GM18526 (cell line): Measurements from ENCODE around the gene DMRTC2.

Experiments
- POLR2A ChIP-seq: IDR thresholded peaks from 3 replicates; pipeline ENCODE4 v1.6.1; 2011; ENCODE audit not compliant: insufficient read length; ENCODE audit errors: extremely low read depth

DMRTC2 gene

GRCh38 chr19:41860419-41861115, 15.7 kb downstream of the DMRTC2 start:
- TF ChIP-seq POLR2A: no peak

- no peak for TF ChIP-seq POLR2A
These were observed 16.4 kb downstream of the DMRTC2 start for GRCh38 chr19:41861116-41861768.

- no peak for TF ChIP-seq POLR2A
These were observed 17.0 kb downstream of the DMRTC2 start for GRCh38 chr19:41861846-41862245.

DNA sequence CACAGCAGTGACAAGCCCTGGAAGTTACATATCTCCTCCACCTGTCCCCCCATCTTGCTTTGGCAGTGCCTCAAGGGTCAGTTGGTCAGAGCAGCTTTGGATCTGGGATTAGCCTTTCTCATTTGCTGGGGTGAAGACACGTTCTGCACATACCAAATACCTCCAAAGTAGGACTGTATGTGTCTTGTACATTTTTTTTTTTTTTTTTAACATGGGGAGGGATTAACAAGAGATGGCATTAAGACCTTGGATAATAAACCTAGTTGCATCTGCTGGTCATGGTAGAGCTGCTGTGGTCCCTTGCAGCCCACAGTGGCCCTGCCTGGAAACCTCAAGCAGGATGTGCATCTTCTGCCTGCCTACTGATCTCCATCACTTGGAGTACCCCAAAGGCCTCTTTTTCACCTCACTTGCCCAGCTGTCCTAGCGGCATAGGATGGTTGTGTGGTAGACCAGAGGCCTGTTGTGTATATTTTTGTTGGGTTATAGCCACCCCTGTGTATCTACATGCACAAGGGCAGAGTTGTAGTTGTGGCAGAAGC, 17.7 kb downstream of the DMRTC2 start:
- no peak for TF ChIP-seq POLR2A

DNA sequence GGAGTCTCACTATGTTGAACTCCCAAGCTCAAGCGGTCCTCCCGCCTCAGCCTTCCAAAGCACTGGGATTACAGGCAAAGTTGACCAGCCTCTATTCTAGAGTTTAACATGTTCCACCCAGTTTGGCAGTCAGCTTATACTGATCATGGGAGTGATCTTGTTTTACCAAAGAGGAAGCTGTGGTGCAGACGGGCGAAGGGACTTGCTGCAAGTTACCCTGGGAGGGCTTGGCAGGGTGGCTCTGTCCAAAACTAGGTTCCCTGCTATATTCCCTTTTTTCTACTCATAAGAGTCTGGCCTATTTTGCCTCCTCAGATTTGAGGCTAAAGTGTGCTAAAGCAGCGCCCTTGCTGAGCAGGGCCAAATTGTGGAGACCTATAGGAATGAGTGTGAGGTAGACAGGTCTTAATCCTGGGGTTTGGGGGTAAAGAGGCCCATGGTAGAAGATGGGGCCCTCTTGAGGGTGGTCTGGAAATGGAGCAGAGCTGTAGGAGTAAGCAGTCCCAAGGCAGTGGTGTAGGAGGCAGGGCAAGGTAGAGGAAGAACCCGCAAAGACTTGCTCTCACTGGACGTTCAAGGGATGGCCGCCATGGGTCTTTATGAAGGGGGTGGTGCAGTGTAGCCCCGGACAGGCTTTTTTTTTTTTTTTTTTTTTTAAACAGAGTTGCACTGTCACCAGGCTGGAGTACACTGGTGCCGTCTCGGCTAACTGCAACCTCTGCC, 18.5 kb downstream of the DMRTC2 start:
- no peak for TF ChIP-seq POLR2A

GRCh38 chr19:41864374-41864773, 19.5 kb downstream of the DMRTC2 start:
- TF ChIP-seq POLR2A: no peak

DNA sequence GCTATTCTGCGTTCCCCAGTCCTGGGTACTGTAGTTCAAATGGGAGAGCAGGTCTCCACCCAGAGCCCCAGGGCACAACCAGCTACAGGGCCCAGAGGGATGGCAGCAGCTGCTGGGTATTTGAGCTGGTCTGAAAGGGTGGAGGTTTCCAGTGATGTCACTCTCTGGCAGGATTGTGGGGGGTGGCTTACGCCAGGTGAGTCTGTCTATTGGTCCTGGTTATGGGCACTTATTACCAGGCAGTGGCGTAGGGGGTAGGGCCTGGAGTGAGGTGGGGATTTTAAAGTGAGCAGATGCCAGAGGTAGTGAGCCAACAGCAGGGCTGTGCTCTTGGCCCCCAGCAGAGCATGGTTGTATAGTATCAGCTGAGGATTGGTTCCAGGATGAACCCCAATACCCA, 21.4 kb downstream of the DMRTC2 start:
- TF ChIP-seq POLR2A: no peak

- TF ChIP-seq POLR2A: no peak
These were observed 23.5 kb downstream of the DMRTC2 start for GRCh38 chr19:41868120-41868988.

DNA sequence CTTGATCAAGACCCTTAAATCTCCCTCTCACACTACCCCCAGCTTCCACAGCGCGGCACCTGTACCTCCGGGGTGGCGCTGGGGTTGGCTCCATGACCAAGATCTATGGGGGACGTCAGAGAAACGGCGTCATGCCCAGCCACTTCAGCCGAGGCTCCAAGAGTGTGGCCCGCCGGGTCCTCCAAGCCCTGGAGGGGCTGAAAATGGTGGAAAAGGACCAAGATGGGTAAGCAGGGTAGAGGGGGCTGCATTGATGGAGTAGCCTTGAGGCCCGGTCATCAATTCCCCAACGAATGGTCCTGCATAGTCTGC, 24.1 kb downstream of the DMRTC2 start:
- no peak for TF ChIP-seq POLR2A

DNA sequence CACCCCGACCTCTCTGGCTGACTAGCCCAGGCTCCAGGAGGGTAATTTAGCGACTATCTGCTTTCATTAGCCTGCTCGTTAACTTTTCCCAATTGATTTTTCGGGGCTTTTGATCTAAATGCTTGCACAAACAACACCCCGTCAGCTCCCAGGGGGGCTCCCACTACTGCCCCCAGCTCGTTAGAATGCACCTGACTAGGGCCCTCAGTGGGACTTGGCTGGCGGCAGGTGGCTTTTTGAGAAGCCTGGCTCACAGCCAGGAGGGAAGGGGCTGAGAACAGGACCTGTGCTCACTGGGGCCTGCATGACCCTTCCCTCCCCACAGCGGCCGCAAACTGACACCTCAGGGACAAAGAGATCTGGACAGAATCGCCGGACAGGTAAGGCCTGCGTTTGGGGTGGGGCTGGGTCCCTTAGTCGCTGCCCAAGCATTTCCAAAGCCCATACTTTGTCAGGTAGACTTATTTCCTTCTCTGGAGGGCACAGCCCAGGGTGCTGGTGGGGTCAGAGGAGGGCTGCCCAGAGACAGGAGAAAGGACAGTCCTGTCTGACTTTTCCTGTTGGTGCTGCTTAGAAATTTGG, 24.6 kb downstream of the DMRTC2 start:
- peak; percentile 20 for TF ChIP-seq POLR2A

- no peak for TF ChIP-seq POLR2A
These were observed 25.6 kb downstream of the DMRTC2 start for GRCh38 chr19:41870401-41870873.

- peak; percentile 46 for TF ChIP-seq POLR2A
These were observed 26.9 kb downstream of the DMRTC2 start for GRCh38 chr19:41871573-41872383.

DNA sequence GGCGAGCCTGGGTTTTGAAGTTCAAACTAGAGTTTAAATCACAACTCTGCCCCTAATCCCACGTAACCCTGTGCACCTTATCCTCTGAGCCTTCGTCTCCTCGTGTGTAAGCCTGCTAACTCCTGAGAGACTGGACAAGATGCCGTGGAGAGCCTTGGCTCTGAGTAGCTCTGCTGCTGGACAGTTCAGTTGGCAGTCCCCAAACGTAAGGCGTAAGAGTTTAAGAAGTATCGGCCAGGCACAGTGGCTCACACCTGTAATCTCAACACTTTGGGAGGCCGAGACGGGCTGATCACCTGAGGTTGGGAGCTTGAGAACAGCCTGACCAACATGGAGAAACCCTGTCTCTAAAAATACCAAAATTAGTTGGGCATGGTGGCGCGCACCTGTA, 27.5 kb downstream of the DMRTC2 start:
- no peak for TF ChIP-seq POLR2A
